HEK293 (cell line): Measurements from ENCODE around the gene BBIP1.

Experiments
- CTCF ChIA-PET: fragments of 350-600 bp; formaldehyde crosslinking; extraction: SDS; loops from one replicate; lab custom pipeline; 2021; ENCODE audit warnings: antibody characterized with exemption; lab: Yijun Ruan, JAX
- POLR2A ChIA-PET: fragments of 300-600 bp; formaldehyde crosslinking; extraction: SDS; loops from one replicate; lab custom pipeline; 2020; ENCODE audit warnings: antibody characterized with exemption, inconsistent platforms; lab: Yijun Ruan, JAX
- H3K27ac ChIP-seq: fragments of 200-500 bp; sonication (Bioruptor generic); 2 replicates; pipeline ENCODE4 v1.5.1; 2014; ENCODE audit warnings: low read depth, low read length, control low read depth, inconsistent platforms; ENCODE audit errors: extremely low read depth
- H3K36me3 ChIP-seq, 2 experiments: fragments of 200-500 bp in 1 of 2; sonication (Bioruptor generic) in 1 of 2; 1 replicate in 1 of 2; 2 replicates in 1 of 2; pipeline ENCODE4 v1.5.1; 2014 to 2017; ENCODE audit warnings: inconsistent platforms in 2 of 2, low read length in 2 of 2; ENCODE audit not compliant: control insufficient read depth in 2 of 2, insufficient read depth in 1 of 2
- H3K4me1 ChIP-seq: fragments of 200-500 bp; sonication (Bioruptor generic); 2 replicates; pipeline ENCODE4 v1.5.1; 2014; ENCODE audit warnings: mild to moderate bottlenecking, low read length, inconsistent platforms; ENCODE audit not compliant: control insufficient read depth, insufficient read depth
- H3K4me3 ChIP-seq: 2 replicates; pipeline ENCODE4 v1.5.1; 2011; ENCODE audit warnings: low read depth, mild to moderate bottlenecking, control low read depth, low read length, moderate library complexity
- H3K9me3 ChIP-seq: fragments of 200-500 bp; sonication (Bioruptor generic); 2 replicates; pipeline ENCODE4 v1.5.1; 2014; ENCODE audit warnings: low read depth, low read length, inconsistent platforms; ENCODE audit not compliant: control insufficient read depth, insufficient read depth
- CTCF ChIP-seq: fragments of 450-650 bp; formaldehyde crosslinking; IDR thresholded peaks from 2 replicates; pipeline ENCODE4 v1.5.1; 2016; ENCODE audit warnings: missing biosample characterization, missing genetic modification characterization
- KLF10 ChIP-seq: fragments of 450-650 bp; IDR thresholded peaks from 2 replicates; pipeline ENCODE4 v1.5.1; 2018; ENCODE audit warnings: missing biosample characterization, mild to moderate bottlenecking, missing genetic modification characterization
- MZF1 ChIP-seq: fragments of 450-650 bp; formaldehyde crosslinking; IDR thresholded peaks from 2 replicates; pipeline ENCODE4 v1.5.1; 2017; ENCODE audit warnings: missing biosample characterization, missing genetic modification characterization, borderline replicate concordance
- PBX3 ChIP-seq: sonication (generic); formaldehyde crosslinking; IDR thresholded peaks from 2 replicates; pipeline ENCODE4 v1.8.1; 2022; ENCODE audit warnings: mild to moderate bottlenecking, moderate library complexity, missing genetic modification reagents
- PRDM10 ChIP-seq: fragments of 450-650 bp; formaldehyde crosslinking; IDR thresholded peaks from 2 replicates; pipeline ENCODE4 v1.5.1; 2016; ENCODE audit warnings: missing biosample characterization, missing genetic modification characterization
- PRDM6 ChIP-seq: fragments of 450-650 bp; formaldehyde crosslinking; IDR thresholded peaks from 2 replicates; pipeline ENCODE4 v1.5.1; 2017; ENCODE audit warnings: missing biosample characterization, missing genetic modification characterization
- SP3 ChIP-seq: fragments of 450-650 bp; formaldehyde crosslinking; IDR thresholded peaks from 2 replicates; pipeline ENCODE4 v1.5.1; 2016; ENCODE audit warnings: missing biosample characterization, missing genetic modification characterization
- WT1 ChIP-seq: fragments of 450-650 bp; formaldehyde crosslinking; IDR thresholded peaks from 2 replicates; pipeline ENCODE4 v1.5.1; 2016; ENCODE audit warnings: missing biosample characterization, missing genetic modification characterization
- ZBTB26 ChIP-seq: fragments of 450-650 bp; formaldehyde crosslinking; optimal IDR thresholded peaks from 2 replicates; pipeline ENCODE3; 2016; ENCODE audit warnings: missing biosample characterization, mild to moderate bottlenecking, missing genetic modification characterization
- ZBTB44 ChIP-seq: fragments of 450-650 bp; IDR thresholded peaks from 2 replicates; pipeline ENCODE4 v1.5.1; 2018; ENCODE audit warnings: missing biosample characterization, mild to moderate bottlenecking, missing genetic modification characterization
- ZBTB48 ChIP-seq: fragments of 450-650 bp; formaldehyde crosslinking; IDR thresholded peaks from 2 replicates; pipeline ENCODE4 v1.5.1; 2016; ENCODE audit warnings: missing biosample characterization, missing genetic modification characterization
- ZFHX2 ChIP-seq: fragments of 450-650 bp; formaldehyde crosslinking; conservative IDR thresholded peaks from 2 replicates; pipeline ENCODE4 v1.5.1; 2016; ENCODE audit warnings: missing biosample characterization, missing genetic modification characterization
- ZNF10 ChIP-seq: fragments of 450-650 bp; formaldehyde crosslinking; IDR thresholded peaks from 2 replicates; pipeline ENCODE4 v1.5.1; 2017; ENCODE audit warnings: missing biosample characterization, missing genetic modification characterization
- ZNF366 ChIP-seq: fragments of 450-650 bp; formaldehyde crosslinking; conservative IDR thresholded peaks from 2 replicates; pipeline ENCODE4 v1.5.1; 2016; ENCODE audit warnings: missing biosample characterization, missing genetic modification characterization
- ZNF426 ChIP-seq: fragments of 450-650 bp; formaldehyde crosslinking; IDR thresholded peaks from 2 replicates; pipeline ENCODE4 v1.5.1; 2017; ENCODE audit warnings: missing biosample characterization, missing genetic modification characterization, mild to moderate bottlenecking, inconsistent platforms, moderate library complexity
- ZNF548 ChIP-seq: fragments of 450-650 bp; formaldehyde crosslinking; IDR thresholded peaks from 2 replicates; pipeline ENCODE4 v1.5.1; 2016; ENCODE audit warnings: missing biosample characterization, missing genetic modification characterization
- ZNF596 ChIP-seq: fragments of 450-650 bp; IDR thresholded peaks from 2 replicates; pipeline ENCODE4 v1.5.0; 2018; ENCODE audit warnings: missing biosample characterization, mild to moderate bottlenecking, missing genetic modification characterization, moderate library complexity
- ZNF660 ChIP-seq: fragments of 450-650 bp; IDR thresholded peaks from 2 replicates; pipeline ENCODE4 v1.5.1; 2018; ENCODE audit warnings: missing biosample characterization, mild to moderate bottlenecking, missing genetic modification characterization
- ZSCAN30 ChIP-seq: fragments of 450-650 bp; IDR thresholded peaks from 2 replicates; pipeline ENCODE4 v1.5.1; 2018; ENCODE audit warnings: missing biosample characterization, mild to moderate bottlenecking, missing genetic modification characterization, moderate library complexity
- TF ChIP-seq, protein P1 (sequence below): fragments of 450-650 bp; IDR thresholded peaks from 2 replicates; pipeline ENCODE4 v1.5.1; 2018; ENCODE audit warnings: missing biosample characterization, missing genetic modification characterization
- TF ChIP-seq, protein P2 (sequence below): fragments of 450-650 bp; formaldehyde crosslinking; IDR thresholded peaks from 2 replicates; pipeline ENCODE4 v1.5.1; 2016; ENCODE audit warnings: missing biosample characterization, missing genetic modification characterization

The BBIP1 gene

DNA sequence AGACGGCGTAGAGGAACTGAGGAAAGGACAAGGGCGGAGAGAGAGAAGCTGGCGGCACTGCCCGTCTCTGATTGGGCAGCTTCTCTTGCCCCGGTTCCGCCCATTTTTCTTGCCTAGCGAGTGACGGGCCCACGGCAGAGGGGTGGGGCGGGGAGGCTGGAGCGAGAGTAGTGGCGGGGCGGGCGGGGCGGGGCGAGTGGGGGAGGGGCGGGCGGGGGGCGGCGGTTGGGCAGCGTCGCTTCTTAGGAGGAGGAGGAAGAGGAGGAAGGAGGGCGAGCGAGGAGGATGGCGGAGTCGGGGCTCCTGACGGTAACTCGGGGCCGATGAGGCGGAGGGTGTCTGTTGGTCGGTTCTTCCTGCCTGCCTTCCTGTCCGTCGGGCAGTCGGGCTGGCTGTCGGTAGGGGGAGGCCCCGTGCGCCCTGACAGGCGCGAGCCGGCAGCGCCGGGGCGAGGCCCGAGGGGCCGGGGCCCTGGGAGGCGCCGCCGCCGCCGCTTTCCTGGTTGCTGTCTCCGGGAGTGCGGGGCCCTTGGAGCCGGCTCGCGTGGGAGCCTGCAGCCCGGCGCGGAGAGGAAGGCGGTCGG is 460 bp upstream of the BBIP1 start, which contains the start of gene SHOC2:
Gene SHOC2, plus strand, starts transcription at position 256 of the 583 bp plus-strand sequence. CDS start 44,755 bp downstream, outside the sequence.
- Histone ChIP-seq H3K9me3 (no peaks in the 10 kb centered on the region), H3K36me3 (no peaks in the 10 kb centered on the region), H3K27ac (peak within 1 kb of the TSS; percentile 88), H3K4me1 (peaks cover 34% of the 10 kb centered on the region), H3K4me3 (peak within 1 kb of the TSS; percentile 96)
- CTCF ChIA-PET = interaction anchor here (1.4 kb wide), 1 partner anchor 9 kb away, joined by 5 read pairs; no protein-coding TSS in a partner anchor
- POLR2A ChIA-PET = interaction anchor here (0.5 to 2.9 kb wide), 18 partner anchors 9 to 711 kb away, joined by 3 to 15 read pairs (median 4); partner anchors contain the start of gene PDCD4
- TF ChIP-seq ZNF10 (tag by site-specific recombination) (no peak), ZNF548 (tag by site-specific recombination) (no peak), PBX3 (CRISPR knock-in tag) (0 out of 2 replicates have a peak, but pooled peaks have one; percentile 34), KLF10 (peak; percentile 94), CTCF (tag by site-specific recombination) (peak; percentile 49; the same call in 1 of the 2 replicates), PRDM6 (tag by site-specific recombination) (no peak), ZNF426 (tag by site-specific recombination) (no peak), ZSCAN30 (tag by site-specific recombination) (peak; percentile 88), ZNF660 (tag by site-specific recombination) (peak; percentile 36; the same call in 1 of the 2 replicates), ZBTB26 (peak; percentile 34), ZNF596 (tag by site-specific recombination) (peak; percentile 55; the same call in 1 of the 2 replicates), ZNF366 (tag by site-specific recombination) (peak; percentile 95), SP3 (tag by site-specific recombination) (peak; percentile 91; the same call in 1 of the 2 replicates), WT1 (tag by site-specific recombination) (0 out of 2 replicates have a peak, but pooled peaks have one; percentile 11), ZBTB44 (tag by site-specific recombination) (no peak), MZF1 (tag by site-specific recombination) (no peak), ZBTB48 (tag by site-specific recombination) (no peak), ZFHX2 (peak; percentile 32; the same call in 1 of the 2 replicates), PRDM10 (tag by site-specific recombination) (no peak)
- TF ChIP-seq, protein P1, sequence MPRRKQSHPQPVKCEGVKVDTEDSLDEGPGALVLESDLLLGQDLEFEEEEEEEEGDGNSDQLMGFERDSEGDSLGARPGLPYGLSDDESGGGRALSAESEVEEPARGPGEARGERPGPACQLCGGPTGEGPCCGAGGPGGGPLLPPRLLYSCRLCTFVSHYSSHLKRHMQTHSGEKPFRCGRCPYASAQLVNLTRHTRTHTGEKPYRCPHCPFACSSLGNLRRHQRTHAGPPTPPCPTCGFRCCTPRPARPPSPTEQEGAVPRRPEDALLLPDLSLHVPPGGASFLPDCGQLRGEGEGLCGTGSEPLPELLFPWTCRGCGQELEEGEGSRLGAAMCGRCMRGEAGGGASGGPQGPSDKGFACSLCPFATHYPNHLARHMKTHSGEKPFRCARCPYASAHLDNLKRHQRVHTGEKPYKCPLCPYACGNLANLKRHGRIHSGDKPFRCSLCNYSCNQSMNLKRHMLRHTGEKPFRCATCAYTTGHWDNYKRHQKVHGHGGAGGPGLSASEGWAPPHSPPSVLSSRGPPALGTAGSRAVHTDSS = peak; percentile 95
- TF ChIP-seq, protein P2, sequence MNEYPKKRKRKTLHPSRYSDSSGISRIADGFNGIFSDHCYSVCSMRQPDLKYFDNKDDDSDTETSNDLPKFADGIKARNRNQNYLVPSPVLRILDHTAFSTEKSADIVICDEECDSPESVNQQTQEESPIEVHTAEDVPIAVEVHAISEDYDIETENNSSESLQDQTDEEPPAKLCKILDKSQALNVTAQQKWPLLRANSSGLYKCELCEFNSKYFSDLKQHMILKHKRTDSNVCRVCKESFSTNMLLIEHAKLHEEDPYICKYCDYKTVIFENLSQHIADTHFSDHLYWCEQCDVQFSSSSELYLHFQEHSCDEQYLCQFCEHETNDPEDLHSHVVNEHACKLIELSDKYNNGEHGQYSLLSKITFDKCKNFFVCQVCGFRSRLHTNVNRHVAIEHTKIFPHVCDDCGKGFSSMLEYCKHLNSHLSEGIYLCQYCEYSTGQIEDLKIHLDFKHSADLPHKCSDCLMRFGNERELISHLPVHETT (tag by site-specific recombination) = no peak
